Measurements from ENCODE around the gene EDAR. TPM values are rescaled to one million over a fixed set of nuclear protein-coding genes. Genes with fewer than 3 reads are reported as not detected.

EDAR gene
- total RNA-seq, 1 donor from 2014 or later, result 0.05 TPM

DNA sequence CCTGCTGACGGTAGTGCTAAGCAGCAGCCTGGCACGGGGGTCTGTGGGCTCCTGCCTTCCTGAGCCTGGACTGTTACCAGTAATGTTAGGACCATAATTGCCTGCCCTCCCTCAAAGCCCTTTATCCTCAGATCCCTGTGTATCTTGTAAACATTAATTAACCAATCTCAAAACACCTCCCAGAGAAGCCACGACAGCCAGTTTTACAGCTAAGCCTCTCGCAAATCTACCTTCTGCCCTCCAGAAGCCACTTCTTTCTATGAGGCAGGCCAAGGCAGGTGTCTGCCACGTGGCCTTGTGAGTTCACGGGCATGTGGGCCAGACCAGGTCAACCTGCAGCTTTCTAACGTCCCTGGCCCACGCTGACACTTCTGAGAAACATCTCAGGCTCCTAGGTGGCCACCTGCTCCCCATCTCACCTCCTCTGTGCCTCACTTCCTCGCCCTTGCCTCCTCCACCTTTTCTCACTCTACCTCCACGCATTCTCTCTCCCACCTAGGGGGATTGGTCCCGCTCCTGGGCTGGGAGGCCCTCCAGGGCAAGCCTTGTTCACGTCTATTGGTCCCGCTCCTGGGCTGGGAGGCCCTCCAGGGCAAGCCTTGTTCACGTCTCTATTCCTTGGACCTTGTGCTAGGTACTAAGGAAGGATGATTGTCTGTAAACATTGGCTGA, 64.3 kb downstream of the EDAR start:
- no peak for DNase-seq (ENCODE audit: low read depth)

DNA sequence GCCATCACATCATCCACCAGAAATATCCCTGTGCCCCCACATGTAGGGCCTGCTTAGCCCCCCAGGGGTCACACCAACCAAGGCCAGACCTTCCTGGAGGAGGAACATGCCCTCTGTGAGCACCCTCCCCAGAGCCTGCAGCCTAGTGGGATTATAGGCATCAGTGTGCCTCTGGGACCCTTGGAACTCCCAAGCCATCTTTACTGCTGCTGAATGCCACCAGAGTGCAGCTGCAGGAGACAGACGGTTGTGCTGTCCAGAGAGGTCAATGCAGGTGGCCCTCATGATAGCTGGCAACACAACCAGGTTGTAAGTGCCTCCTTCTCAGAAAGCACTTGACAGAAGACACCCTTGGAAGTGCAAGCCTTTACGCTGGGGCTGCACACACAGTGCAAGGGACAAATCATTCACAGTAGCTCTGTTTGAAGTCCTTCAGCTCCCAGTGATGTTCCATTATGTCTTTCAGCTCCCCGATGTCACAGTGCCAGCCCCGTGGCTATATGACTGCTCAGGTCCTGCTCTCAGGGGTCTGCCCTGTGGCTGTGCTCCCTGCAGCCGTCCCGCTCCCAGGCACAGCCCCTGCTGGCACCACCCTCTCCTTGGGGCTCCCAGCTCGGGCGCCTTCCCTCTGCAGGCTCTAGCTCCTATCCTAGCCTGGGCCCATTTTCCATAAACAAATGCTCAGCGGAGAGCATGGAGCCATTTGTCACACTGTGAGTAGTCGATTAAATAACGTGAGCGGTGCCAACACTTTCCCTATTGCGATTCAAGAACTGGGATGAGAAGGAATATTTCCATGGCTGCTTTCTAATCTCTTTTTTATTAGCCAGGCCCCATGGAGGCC, 65.1 kb downstream of the EDAR start:
- no peak for DNase-seq (ENCODE audit: low read depth)

DNA sequence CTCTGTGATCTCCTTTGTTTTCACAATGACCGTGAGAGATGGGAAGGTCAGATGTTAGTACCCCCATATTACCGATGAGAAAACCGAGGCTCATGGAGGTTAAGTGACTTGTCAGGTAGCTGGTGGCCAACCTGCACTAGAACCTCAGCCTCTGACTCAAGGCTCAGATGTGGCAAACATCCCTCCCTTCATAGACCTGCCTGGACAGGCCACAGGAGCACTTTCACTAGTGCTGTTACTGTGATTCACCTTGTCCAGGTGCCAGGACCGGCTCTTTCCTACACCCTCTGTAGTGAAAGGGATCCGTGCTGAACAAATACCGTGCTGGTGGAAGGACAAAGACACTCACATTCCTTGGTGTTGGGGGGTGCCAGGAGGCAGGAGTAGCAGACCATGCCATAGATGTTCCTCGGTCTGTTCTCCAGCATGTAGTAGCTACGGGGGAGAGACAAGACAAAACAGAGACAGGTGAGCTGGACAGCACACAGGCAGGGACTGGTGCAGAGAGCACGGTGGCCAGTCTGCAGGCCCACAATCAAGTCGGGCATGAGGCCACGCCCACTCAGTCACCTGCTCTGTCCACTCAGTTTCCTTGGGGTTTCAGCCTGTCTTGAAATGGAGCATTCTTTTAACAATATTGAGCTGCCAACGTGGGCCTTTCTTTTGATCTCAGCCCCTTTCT, 65.9 kb downstream of the EDAR start:
- peak; percentile 13 for DNase-seq (ENCODE audit: low read depth)

DNA sequence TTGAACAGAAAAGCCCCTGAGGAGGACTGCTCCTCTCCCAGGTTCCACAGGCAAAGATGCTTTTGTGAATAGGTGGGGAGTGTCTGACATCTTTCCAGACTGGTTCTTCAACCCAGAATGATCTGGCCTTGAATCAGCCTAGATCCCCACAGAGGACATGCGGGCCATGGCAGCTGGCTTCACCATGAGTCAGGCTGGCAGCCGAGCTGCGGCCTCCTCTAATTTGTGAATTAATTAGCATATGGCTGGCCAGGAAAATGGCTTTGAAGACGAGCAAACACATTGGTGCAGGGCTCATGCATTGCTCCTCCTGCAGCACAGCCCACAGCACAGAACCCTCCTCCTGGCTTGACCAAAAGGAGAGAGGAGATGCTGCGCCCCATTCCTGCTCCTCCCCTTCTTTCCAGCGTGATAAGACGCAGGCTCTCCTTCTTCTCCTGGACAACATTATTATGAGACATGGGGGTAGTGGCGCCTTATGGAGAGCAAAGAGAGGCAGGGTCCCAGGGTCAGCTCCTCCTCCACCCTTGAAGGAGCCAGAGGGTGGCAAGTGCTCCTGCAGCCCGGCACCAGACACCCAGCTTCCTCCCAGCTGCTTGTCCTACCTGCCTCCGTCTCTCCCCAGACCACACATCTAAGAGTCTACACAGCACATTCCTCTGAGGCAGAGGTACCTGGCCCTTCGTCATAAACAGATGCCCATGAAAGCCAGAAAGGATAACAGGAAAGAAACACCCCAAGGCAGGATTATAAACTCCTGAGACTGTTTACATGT, 66.7 kb downstream of the EDAR start:
- DNase-seq (ENCODE audit: low read depth), result peak; percentile 17

DNA sequence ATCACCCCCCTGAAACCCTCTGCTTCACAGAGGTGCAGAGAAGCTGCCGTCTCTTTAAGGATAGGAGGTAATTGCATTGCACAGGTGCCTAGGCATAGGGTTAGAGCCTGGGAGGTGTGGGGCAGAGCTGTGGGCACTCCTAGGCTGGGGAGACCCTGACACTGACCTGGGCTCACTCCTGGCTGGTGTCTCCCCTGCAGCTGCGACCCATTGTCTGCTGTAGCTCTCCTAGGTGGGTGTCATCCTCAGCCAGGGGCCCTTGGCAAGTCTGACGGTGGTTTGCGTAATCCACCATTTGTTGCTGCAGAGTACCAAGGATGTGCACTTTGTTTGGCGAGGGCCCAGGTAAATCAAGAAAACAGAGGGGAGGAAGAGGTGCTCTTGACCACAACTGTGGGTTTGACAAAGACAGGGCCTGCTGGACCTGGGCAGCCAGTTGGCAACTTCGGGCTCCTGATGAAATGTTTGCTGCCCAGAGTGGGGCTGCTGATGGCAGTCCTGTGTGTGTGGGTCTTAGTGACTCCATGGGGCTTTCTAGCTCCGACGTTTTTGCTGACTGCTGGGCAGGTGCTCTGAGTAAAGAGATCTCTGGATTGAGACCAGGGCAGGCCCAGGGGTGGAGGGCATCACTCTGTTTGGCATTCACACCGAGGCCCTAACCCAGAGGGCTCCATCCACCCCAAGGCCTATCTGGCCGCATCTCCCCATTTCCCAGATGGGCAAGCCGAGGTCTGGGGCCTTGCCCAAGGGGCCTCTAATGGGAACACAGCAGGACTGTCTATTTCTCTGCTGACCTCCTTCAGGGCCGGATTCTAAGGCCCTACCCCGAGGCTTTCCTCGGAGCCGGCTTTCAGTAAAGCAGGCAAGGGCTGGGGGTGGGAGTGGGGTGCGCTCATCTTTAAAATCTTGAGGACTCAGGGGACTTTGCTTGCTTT, 67.7 kb downstream of the EDAR start:
- no peak for DNase-seq (ENCODE audit: low read depth)

DNA sequence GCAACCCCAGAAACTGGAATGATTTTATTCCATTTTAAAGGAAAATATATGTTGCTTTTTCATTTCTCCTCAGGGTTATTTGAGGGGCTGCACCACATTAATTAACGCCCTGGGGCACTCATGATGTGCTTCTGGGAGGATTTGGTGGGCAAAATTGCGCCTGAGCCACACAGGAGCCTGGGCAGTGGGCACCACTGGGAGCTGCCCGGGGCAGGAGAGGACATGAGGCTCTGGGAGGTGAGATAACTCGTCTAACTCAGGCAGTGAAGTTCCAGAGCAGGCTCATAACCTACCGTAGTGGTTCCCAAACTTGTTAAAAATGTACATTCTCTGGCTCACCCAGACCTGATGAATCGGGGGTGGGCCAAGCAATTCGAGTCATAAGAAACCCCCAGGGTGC, 68.3 kb downstream of the EDAR start:
- DNase-seq (ENCODE audit: low read depth), result no peak

DNA sequence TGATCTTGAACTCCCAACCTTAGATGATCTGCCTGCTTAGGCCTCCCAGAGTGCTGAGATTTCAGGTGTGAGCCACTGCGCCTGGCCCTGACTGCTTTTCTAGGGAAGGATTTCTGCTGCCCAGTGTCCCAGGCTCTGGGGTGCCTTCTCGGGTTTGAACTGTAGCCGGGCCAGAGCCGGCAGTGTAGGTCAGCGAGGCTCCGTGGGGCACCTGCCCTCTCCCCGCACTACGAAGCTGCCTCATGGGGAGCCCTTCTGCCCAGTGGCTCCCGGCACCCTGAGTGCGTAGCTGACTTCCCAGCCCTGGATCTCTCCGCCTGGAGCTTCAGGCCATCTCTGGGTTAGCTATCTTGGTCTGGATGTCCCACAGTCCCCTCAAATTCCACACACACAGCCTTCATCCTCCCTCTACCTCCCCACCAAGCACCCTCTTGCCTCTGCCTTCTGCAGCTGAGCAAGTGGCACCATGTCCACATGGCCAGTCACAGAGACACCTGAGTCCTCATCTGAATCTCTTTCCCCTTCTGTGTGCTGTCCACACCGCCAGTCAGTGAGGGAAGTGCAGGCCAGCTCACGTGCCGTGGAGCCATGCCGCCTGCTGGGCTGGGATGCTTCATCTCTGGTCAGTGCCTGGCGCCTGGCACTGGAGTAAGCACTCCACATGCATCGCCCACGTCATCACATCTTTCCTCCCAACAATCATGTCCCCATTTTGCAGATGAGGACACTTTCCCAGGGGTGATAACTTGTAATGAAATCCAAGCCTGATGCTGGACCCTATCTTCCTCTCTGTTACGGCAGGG, 69.2 kb downstream of the EDAR start:
- DNase-seq (ENCODE audit: low read depth), result no peak

DNA sequence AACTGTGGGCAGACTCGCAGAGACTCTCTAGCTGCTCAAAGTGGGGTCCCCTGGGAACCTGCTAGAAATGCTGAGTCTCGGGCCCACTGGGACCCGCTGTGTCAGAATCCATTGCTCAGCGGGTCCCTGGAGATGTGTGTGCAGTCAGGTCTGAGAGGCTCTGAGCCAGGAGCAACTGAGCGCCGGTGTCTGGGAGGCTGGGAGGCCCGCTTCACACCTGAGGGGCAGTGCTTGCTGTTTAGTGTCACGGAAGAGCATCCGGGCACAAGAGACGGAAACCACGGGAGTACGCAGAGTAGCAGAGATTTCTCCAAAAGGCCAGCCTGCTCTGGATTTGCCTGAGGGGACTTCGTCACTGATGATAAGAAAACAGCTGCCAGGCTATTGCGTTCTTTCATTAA, 70.1 kb downstream of the EDAR start:
- no peak for DNase-seq (ENCODE audit: low read depth)

DNA sequence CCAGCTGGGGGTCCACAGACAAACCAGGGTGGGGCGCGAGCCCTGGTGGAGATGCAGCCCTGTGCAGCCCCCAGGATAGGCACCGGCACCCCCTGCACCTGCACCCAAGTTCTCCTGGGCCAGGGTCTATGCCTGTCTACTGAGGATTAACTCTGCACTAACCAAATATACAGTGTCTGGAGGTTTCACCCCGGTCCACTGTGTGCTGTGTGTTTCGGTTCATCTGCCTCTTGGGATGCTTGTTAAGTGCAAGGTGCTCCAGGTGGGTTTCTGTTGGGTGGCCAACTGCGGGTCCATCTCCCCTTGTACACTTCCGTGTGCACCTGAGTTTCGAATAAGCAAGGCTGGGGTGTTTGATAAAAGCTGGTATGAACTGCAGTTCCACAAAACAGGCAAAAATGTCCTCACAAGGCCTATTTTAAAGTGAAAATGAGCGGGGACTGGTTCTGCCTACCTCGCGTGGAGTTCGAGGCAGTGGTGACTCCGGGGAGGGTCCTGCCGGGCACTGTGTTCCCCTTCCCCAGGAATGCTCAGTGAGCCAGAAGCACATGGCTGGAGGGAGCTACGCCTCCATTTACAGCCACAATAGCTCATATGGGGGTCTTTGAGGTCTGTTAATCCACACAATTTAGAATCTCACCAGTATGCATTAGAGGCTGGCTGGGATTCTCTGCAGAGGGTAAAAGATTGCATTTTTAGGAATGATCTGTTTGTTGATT, 70.7 kb downstream of the EDAR start:
- DNase-seq (ENCODE audit: low read depth), result no peak

DNA sequence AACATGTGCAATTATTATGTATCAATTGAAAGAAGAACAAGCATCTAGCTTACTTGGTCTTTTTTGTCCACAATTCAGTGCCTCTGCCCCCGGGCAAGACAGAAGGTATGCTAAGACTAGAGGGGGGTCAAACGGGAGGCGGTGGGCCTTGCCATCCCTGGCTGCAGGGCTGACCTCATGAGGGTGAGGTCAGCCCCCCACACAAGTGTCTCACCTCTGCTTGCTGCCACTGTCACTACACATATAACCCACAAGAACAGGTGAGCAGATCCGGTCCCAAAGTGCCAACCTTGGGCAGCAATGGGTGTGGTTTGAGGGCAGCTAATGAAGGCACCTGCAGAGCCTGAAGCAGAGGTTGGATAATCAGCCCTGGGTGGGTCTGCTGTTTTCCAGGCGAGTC, 71.5 kb downstream of the EDAR start:
- DNase-seq (ENCODE audit: low read depth), result no peak

DNA sequence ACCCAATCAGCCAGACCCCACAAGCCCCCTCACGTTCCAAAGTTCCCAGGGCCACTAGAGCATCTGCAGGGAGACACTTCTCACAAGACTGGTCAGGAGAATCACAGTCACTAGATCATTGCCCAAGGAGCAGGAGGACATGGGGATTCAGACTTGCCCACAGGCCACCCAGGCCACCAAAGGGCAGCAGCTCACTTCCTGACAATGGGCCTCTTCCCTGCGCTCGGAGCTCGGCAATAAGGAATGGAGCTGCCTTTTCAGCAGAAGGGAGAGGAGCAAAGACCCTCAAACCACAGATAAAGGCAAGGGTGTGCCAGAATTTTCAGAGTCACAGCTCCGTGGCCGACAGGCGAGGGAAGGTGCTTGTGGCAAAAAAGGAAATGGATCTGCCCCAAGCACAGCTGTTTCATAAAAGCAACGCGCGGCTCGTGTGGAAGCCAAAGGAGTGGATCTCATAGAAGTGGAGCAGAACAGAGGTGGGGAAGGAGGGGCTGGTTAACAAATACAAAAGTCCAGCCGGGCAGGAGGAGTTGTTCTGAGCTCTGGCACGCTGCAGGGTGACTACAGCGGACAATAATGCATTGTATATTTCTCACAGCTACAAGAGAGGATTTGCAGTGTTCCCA, 72.1 kb downstream of the EDAR start:
- no peak for DNase-seq (ENCODE audit: low read depth)

DNA sequence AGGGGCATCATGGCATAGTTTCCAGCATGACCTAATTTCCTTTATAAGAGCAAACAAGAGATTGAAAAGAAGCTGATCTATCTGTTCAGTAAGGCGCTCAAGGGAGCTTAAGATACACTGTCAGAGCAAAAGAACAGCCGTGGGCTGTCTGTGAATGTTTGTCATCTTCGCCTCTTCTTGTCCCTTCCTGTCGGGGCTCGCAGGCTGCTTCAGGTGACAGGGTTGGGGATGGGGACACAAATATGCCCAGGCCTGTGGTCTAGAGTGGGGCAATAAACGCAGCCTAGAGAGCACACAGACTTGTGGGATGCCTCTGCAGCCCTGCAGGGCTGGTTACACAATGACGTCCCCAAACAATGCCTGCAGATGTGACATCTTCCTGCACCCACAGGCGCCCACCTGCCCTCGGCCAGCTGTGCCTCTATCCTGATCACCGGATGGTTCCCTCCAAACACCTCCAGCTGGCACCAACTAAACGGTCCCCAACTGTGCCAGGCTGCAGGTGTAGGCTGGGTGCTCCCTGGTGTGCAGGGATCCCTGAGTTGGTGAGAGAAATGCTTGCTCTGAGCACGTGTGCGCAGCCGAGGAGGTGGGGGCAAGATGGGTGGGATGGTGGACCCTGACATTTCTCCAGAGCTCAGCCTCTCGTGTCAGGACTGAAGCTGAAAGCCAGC, 72.8 kb downstream of the EDAR start:
- DNase-seq (ENCODE audit: low read depth), result no peak

DNA sequence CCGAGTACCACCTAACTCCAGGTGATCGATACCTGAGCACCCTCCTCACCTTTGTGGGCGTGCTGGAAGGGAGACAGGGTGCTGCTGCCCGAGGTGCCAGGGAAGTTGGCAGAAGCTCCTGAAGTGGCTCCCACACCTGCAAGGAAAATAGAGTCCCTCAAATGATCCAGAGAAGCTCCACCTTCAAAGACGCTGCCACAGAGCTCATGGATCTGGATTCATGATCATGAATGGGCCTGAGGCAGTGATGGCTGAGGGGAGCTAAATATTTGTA, 76.5 kb downstream of the EDAR start:
- no peak for DNase-seq (ENCODE audit: low read depth)

DNA sequence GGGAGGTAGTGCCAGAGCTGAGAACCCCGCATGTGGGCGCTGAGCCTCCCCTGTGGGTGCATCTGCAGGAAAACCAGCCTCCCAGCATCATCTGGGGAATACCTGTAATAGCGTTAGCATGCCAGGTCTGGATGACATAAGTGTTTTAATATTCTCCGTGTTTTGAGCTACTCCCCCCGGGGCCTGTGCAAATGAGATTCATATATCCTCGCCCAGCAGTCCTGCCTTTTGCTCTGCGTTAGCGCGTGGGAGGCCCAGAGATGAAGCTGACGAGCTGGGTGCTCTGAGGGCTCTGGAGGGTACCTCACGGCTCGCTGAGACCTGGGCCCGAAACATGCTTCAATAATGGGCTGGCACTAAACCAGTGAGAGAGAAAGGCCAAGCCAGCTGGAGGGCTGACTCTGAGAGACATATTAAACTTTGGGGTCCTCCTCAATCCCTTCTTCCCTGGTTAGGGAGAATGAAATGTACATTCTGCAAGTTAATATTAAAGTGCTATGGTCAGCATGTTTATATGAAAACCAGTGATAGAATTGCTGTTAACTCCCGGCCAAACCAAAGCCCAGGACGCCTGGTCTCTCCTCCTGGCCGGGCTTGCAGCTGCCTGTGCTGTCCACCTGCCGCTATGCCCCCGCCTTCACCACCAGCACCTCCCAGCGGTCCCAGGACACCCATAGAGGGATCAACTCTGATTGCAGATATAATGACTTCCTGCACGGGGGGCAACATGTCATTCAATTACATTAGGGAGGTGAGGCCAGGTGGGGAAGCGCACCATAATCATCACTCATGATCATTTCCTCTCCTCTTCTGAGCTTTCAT, 77.0 kb downstream of the EDAR start:
- DNase-seq (ENCODE audit: low read depth), result no peak

DNA sequence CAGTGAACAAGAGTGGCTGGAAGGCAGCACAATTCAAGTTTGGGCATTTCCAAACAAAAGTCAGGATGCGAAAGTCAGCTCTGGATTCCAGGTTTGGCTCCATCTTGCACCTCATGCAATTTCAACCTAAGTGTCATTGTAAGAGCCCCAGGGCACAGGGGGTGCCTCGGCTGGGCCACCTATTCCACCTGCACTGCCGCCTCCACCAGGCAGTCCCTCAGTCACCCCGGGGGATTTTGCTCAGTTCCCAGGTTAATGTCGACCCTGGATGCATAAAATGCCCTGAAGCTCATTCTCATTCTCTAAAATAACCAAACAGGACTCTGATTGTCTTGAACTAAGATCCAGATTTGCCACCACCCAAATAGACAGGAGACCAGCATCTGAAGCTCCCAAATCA, 77.6 kb downstream of the EDAR start:
- no peak for DNase-seq (ENCODE audit: low read depth)

DNA sequence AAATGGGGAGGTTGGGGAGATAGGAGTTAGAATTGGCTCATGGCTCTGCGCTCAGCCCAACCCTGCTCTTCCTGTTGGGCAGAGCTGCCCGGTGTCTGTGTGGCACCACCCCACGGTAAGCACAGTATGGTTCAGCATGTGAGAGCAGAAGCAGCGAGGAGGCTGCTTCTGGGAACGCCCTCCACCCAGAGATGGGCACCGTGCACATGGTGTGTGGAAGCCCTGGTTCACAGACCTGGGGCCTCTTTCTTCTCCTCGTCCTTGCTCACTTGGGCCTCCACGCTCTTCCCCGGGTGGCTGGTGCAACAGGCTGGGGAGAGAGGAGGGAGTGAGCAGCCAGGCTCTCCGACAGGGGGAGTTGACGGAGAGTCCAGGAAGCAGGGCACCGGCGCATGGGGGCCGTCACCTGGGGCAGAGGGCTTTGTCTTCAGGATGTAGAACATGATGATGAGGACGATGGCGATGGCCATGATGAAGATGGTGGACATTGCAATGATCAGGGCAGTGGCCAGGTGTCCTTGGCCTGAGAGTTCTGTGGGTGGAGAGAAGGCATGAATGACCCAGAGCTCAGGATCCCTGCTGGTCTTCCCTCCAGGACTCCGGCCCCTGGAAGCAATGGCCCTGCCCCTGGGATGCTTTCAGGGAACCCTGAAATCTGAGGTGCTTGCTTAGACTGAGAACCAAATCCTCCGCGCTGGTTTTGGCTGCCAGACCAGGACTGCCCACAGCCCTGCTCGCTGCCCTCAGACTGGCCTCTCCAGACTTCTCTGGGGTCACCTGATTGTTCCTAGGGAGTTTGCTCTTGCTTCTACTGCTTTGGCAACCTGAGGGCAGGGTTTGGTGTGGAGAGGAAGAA, 78.3 kb downstream of the EDAR start:
- no peak for DNase-seq (ENCODE audit: low read depth)

DNA sequence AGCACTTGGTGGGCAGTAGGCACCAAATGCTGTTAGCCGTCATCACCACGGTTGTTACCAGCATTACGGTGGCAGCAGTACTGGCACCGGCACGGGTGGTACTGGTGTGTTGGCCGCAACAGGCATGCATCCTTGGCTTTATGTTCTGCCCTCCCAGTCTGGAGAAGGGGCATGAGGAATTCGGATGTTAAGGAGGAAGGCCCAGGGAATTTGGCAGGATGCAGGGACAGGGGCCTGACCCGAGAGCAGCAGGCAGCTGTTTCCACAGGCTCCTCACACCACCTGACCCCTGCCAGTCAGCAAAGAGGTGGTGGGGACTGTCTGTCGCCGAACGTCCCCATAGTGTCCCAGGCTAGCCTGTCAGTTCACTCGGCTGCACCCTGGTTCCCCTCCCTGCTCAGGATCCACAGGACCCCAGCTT, 79.0 kb downstream of the EDAR start:
- no peak for DNase-seq (ENCODE audit: low read depth)

Measured in renal cortical epithelial cell (primary cell).